Measurements from ENCODE around the gene ASTN2.

DNA sequence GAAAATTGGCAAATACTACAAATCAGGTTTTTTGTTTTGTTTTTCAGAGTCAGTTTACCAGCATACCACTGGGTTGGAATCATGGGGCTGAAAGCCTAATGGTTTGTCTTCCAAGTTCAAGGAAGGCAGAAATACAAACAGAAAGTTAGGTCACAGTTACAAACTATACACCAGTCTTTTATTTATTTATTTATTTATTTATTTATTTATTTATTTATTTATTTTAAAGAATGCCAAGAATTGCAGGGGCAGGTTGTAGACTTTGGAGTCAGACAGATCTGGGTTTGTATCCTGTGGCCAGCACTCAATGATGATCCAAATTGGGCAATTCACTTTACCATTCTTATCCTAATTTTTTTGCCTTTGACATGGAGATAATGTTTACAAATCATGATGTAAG, 353.9 kb downstream of the ASTN2 start:
- TF ChIP-seq, protein P1, sequence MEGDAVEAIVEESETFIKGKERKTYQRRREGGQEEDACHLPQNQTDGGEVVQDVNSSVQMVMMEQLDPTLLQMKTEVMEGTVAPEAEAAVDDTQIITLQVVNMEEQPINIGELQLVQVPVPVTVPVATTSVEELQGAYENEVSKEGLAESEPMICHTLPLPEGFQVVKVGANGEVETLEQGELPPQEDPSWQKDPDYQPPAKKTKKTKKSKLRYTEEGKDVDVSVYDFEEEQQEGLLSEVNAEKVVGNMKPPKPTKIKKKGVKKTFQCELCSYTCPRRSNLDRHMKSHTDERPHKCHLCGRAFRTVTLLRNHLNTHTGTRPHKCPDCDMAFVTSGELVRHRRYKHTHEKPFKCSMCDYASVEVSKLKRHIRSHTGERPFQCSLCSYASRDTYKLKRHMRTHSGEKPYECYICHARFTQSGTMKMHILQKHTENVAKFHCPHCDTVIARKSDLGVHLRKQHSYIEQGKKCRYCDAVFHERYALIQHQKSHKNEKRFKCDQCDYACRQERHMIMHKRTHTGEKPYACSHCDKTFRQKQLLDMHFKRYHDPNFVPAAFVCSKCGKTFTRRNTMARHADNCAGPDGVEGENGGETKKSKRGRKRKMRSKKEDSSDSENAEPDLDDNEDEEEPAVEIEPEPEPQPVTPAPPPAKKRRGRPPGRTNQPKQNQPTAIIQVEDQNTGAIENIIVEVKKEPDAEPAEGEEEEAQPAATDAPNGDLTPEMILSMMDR (conservative IDR thresholded peaks at IDR 0.05): no peak
- TF ChIP-seq ZFX (IDR thresholded peaks at IDR 0.05): no peak
